Tibial nerve (tissue), 4 donors: ENCODE results near the gene RNF114.
"Not testable (repeated sequence)": the region's sequence is repeated elsewhere in the genome, so short reads cannot be mapped to it uniquely, and the experiment has no call there.

Experiments
- CTCF ChIP-seq, 5 experiments: fragments of 200-600 bp in 3 of 5; fragments of 450-650 bp in 2 of 5; sonication (generic) in 3 of 5; IDR thresholded peaks; one replicate each; pipeline ENCODE4 v1.5.1; 2016 to 2019; ENCODE audit warnings: antibody characterized with exemption in 5 of 5, mild to moderate bottlenecking in 3 of 5, moderate library complexity in 2 of 5
- EP300 ChIP-seq, 2 donors: sonication (generic); formaldehyde crosslinking; IDR thresholded peaks; one replicate each; pipeline ENCODE4 v1.6.1; 2017; ENCODE audit warnings: antibody characterized with exemption in 2 of 2, mild to moderate bottlenecking in 1 of 2
- POLR2A ChIP-seq, 2 donors: fragments of 450-650 bp; IDR thresholded peaks; one replicate each; pipeline ENCODE4 v1.6.1; 2017; ENCODE audit warnings: antibody characterized with exemption in 2 of 2, mild to moderate bottlenecking in 2 of 2, moderate library complexity in 2 of 2

DNA sequence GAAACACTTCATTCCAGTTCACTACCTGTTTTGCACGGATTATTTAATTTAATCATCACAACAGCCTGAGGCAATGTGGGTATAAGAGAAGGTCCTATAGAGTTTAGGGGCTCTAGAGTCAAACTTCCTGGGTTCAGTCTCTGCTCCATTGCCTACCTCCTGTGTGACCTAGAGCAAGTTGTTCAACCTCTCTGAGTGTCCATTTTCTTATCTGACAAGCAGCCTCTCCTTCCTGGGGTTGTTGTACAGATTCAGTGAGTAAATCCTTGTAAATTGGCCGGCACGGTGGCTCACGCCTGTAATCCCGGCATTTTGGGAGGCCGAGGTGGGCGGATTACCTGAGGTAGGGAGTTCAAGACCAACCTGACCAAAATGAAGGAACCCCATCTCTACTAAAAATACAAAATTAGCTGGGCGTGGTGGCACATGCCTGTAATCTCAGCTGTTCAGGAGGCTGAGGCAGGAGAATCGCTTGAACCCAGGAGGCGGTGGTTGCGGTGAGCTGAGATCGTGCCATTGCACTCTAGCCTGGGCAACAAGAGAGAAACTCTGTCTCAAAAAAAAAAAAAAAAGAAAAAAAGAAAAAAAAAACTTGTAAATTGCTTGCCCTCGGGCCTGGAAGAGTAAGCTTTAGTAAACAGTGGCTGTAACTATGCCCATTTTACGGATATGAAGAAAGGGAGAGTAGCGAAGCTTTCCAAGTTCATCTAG, 62.4 kb downstream of the RNF114 start:
- TF ChIP-seq POLR2A, CTCF, EP300 (IDR thresholded peaks at IDR 0.05): not testable (repeated sequence)
